GM19099 (cell line): ENCODE results near the gene KAT5.
A peak's percentile ranks its signal among the peaks of the same experiment; 100 is the strongest.

Experiments
- POLR2A ChIP-seq: IDR thresholded peaks from 3 replicates; pipeline ENCODE4 v1.6.1; 2011; ENCODE audit warnings: low read depth; ENCODE audit not compliant: insufficient read length; ENCODE audit errors: extremely low read depth

The KAT5 gene

DNA sequence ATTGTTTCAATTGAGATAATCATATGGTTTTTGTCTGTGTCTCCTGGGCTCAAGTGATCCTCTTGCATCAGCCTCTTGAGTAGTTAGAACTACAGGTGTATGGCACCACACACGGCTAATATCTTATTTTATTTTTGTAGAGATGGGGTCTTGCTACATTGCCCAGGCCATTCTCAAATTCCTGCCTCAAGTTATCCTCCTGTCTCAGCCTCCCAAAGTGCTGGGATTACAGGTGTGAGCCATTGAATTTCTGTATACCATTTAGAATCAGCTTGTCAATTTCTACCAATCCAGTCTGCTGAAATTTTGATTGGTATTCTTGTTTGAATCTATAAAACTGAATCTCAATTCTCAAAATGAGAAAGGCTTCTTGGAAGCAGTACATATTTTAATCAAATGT lies 10.4 kb upstream of the KAT5 start:
- TF ChIP-seq POLR2A: no peak

- TF ChIP-seq POLR2A: no peak
These were observed 8.2 kb upstream of the KAT5 start for GRCh38 chr11:65703846-65704245.

DNA sequence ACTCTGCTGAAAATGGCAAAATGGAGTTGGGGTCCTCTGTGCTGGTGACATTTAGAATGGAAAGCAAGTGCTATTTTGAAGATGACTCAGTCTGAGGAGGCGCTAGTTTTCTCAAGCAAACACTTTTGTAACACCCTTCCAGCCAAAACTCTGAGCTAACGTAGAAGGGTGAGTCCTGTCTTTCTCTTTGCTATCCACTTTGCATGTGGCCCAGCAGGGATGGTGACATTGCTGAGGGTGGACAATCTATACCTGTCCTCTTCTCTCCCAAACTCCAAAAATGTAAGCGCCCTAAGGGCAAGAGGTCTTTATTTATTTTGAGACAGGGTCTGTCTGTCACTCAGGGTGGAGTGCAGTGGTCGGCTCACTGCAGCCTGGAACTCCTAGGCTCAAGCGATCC lies 3.6 kb upstream of the KAT5 start:
- no peak for TF ChIP-seq POLR2A

GRCh38 chr11:65709661-65710060 lies 2.4 kb upstream of the KAT5 start:
- no peak for TF ChIP-seq POLR2A

GRCh38 chr11:65710421-65710820 lies 1.6 kb upstream of the KAT5 start:
- TF ChIP-seq POLR2A: no peak

DNA sequence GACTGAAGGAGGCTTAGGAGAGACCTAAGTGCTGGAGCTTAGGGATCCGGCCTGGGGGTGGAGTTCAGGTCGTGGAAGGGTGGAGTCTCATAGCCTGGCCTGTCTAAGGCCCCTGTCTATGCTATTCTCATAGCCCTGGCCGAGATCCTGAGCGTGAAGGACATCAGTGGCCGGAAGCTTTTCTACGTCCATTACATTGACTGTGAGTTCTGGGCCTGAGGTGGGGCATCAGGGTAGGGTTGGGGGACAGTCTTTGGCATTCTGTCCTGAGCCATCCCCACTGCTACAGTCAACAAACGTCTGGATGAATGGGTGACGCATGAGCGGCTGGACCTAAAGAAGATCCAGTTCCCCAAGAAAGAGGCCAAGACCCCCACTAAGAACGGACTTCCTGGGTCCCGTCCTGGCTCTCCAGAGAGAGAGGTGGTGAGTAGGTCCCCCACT lies 603 bp downstream of the KAT5 start:
- no peak for TF ChIP-seq POLR2A

DNA sequence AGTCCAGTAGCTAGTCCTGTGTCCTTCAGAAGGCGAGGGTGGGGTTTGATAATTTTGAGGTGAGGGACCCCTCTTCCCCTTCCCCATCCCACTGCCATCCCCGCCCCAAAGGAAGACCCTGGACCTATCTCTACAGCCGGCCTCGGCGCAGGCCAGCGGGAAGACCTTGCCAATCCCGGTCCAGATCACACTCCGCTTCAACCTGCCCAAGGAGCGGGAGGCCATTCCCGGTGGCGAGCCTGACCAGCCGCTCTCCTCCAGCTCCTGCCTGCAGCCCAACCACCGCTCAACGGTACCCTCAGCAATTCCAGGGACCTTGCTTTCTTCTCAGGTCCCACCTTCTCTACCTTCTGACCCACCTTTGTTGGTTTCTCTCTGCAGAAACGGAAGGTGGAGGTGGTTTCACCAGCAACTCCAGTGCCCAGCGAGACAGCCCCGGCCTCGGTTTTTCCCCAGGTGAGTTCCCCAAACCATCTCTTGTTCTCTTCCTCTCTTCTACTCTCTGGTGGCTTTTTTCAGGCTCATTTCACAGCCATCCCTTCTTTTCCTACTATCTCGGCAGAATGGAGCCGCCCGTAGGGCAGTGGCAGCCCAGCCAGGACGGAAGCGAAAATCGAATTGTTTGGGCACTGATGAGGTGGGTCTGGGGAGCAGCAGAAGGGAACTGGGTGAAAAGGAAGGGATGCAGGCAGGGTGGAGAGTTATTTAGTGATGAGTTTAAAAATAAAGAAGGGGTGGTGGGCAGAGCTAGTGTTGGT lies 1.3 kb downstream of the KAT5 start:
- TF ChIP-seq POLR2A: no peak

DNA sequence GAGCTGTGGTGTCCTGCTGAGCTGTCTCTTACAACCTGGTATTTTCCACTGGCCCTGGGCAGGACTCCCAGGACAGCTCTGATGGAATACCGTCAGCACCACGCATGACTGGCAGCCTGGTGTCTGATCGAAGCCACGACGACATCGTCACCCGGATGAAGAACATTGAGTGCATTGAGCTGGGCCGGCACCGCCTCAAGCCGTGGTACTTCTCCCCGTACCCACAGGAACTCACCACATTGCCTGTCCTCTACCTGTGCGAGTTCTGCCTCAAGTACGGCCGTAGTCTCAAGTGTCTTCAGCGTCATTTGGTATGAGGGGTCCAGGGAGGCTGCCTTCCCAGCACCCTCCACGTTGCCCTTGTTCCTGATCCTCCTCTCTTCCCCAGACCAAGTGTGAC lies 2.4 kb downstream of the KAT5 start:
- TF ChIP-seq POLR2A: no peak

DNA sequence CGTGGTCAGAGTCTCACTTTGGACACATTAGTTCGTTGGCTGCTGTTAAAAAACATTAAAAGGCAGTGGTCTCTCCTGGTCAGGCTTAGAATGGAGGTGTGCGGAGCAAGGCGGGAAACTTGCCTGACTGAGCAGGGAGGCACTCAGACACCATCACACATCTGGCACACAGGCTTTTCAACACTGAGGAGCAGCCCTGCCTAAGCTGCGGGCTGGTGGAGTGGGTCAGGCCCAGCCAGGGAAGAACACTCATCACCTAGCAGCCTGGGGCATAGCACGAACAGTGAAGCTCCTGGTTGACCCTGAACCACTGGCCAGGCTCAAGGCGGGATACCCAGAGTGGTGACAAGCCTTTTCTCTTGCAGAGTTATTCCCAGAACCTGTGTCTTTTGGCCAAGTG lies 4.2 kb downstream of the KAT5 start:
- no peak for TF ChIP-seq POLR2A

- TF ChIP-seq POLR2A: no peak
These were observed 4.8 kb downstream of the KAT5 start for GRCh38 chr11:65716774-65717405.

- TF ChIP-seq POLR2A: no peak
These were observed 5.9 kb downstream of the KAT5 start for GRCh38 chr11:65717906-65718305.

DNA sequence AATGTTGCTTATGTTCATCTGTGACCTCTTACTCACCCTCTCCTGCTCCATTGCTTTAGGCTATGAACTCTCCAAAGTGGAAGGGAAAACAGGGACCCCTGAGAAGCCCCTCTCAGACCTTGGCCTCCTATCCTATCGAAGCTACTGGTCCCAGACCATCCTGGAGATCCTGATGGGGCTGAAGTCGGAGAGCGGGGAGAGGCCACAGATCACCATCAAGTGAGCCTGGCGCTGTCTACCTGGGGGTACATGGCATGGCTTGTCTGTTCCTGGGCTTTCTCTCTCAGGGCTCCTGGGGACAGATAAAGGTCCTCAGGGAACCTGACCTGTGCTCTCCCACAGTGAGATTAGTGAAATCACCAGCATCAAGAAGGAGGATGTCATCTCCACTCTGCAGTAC lies 6.5 kb downstream of the KAT5 start:
- no peak for TF ChIP-seq POLR2A

DNA sequence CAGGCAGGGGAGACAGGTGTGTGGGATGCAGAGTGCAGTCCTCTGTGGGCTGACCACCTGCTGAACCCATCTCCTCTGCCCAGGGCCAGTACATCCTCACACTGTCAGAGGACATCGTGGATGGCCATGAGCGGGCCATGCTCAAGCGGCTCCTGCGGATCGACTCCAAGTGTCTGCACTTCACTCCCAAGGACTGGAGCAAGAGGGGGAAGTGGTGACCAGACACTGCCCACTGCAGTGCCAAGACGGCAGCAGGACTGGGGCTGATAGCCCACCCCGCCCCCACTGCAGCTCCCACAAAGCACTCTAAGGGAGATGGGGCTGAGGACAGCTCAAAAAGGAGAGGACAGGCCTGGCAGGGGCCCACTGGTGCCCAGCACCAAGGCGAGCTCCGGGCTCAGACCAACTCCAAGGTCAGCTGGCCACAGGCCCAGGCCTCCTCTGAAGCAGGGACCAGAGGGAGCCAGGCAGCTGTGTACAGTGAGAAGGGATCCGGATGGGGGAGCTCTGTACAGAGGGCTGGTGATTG lies 7.0 kb downstream of the KAT5 start:
- TF ChIP-seq POLR2A: no peak

GRCh38 chr11:65719871-65720210 lies 7.8 kb downstream of the KAT5 start:
- no peak for TF ChIP-seq POLR2A

- TF ChIP-seq POLR2A: peak; percentile 91
These were observed 8.3 kb downstream of the KAT5 start, which contains the start of gene RNASEH2C for GRCh38 chr11:65720211-65720934. TSS of gene RNASEH2C (minus strand) at chr11:65720798. CDS start at chr11:65720758, 40 bp downstream.

GRCh38 chr11:65722261-65722660 lies 10.2 kb downstream of the KAT5 start:
- no peak for TF ChIP-seq POLR2A
